ENCODE data around the gene MED13. TPM values are rescaled to one million over a fixed set of nuclear protein-coding genes. Genes with fewer than 3 reads are reported as not detected.

The MED13 gene
- total and polyA plus RNA-seq, 4 donors: 6.6 to 64.0 (median 26.0) TPM

DNA sequence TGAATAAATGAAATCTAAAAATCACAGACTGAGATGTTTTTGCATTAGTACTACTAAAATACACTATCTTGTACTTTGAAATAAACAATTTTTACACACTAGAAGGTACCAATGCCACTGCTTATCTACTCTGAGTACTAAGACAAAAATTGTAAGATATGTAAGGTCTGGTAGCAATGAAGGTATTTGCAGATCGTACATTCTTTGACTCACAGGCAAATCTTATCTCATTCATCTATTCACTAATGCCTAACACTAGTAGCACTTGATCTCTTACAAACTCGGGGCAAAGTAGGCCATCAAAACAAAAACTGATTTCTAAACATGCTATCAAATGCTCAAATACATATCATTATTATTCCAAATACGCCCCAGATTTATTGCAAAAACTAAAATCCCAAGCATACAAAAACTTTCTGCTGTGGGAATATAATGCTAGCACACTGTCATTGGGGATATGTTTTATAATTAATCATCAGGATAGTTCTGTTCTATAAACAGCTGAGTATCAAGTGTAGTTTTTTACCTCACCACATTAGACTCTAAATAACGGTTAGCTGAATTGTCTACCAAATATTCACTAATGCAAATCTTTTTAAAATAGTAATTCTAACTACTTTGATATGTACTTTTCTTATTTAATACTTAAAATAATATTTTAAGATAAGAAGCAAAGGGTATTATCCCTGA lies 68.0 kb downstream of the MED13 start:
- 80% methylated on average over 4 of the region's 4 CpGs for WGBS
- no peak for DNase-seq (ENCODE audit: low spot score)
- Histone ChIP-seq H3K9ac (ENCODE audit: low read depth in 1 of 2, low read length in 2 of 2) (no peak overlapping the region), H3K27me3 (ENCODE audit: control insufficient read depth in 4 of 4, insufficient read depth in 4 of 4, low read length in 3 of 4) (no peaks in the 10 kb centered on the region), H3K9me3 (ENCODE audit: control insufficient read depth in 4 of 4, low read length in 3 of 4) (no peaks in the 10 kb centered on the region), H3K27ac (ENCODE audit: low read depth in 1 of 2, low read length in 2 of 2) (no peak overlapping the region), H3K4me1 (ENCODE audit: control insufficient read depth in 4 of 4, insufficient read depth in 4 of 4, low read length in 3 of 4) (peaks cover 0 to 15% (median 12%) of the 10 kb centered on the region in 4 donors), H3K36me3 (ENCODE audit: control insufficient read depth in 4 of 4, insufficient read depth in 3 of 4, low read depth in 1 of 4, low read length in 3 of 4) (peaks cover 4 to 18% (median 8%) of the 10 kb centered on the region in 4 donors), H3K4me3 (ENCODE audit: low read depth in 1 of 3, low read length in 3 of 3) (no peak overlapping the region)
- TF ChIP-seq RXRA (IDR thresholded peaks at IDR 0.05) (no peak), GABPA (IDR thresholded peaks at IDR 0.05 in 1 of 2, conservative IDR thresholded peaks at IDR 0.05 in 1 of 2) (no peak), FOXA2 (IDR thresholded peaks at IDR 0.05) (no peak)
- TF ChIP-seq, protein P1, sequence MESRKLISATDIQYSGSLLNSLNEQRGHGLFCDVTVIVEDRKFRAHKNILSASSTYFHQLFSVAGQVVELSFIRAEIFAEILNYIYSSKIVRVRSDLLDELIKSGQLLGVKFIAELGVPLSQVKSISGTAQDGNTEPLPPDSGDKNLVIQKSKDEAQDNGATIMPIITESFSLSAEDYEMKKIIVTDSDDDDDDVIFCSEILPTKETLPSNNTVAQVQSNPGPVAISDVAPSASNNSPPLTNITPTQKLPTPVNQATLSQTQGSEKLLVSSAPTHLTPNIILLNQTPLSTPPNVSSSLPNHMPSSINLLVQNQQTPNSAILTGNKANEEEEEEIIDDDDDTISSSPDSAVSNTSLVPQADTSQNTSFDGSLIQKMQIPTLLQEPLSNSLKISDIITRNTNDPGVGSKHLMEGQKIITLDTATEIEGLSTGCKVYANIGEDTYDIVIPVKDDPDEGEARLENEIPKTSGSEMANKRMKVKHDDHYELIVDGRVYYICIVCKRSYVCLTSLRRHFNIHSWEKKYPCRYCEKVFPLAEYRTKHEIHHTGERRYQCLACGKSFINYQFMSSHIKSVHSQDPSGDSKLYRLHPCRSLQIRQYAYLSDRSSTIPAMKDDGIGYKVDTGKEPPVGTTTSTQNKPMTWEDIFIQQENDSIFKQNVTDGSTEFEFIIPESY (IDR thresholded peaks at IDR 0.05): no peak

GRCh38 chr17:61989509-61989908 lies 75.6 kb downstream of the MED13 start:
- TF ChIP-seq GABPA (IDR thresholded peaks at IDR 0.05 in 1 of 2, conservative IDR thresholded peaks at IDR 0.05 in 1 of 2): no peak
- TF ChIP-seq CTCF (IDR thresholded peaks at IDR 0.05; ENCODE audit: low read depth, low read length, missing input control): no peak
- no peak for TF ChIP-seq HNF4A (conservative IDR thresholded peaks at IDR 0.05)
- TF ChIP-seq JUND (IDR thresholded peaks at IDR 0.05): no peak
- TF ChIP-seq NR2F2 (IDR thresholded peaks at IDR 0.05): no peak
- TF ChIP-seq RXRA (IDR thresholded peaks at IDR 0.05): no peak
- TF ChIP-seq EGR1 (IDR thresholded peaks at IDR 0.05; ENCODE audit: low read depth in 2 of 2): no peak
- TF ChIP-seq FOXA2 (IDR thresholded peaks at IDR 0.05): no peak
- TF ChIP-seq, protein P1 (IDR thresholded peaks at IDR 0.05): no peak
- no peak for TF ChIP-seq SP1 (IDR thresholded peaks at IDR 0.05)
- no peak for TF ChIP-seq YY1 (IDR thresholded peaks at IDR 0.05)
- no peaks in the 10 kb centered on the region for H3K27me3 ChIP-seq (ENCODE audit: control insufficient read depth in 4 of 4, insufficient read depth in 4 of 4, low read length in 3 of 4)
- H3K36me3 ChIP-seq (ENCODE audit: control insufficient read depth in 4 of 4, insufficient read depth in 3 of 4, low read depth in 1 of 4, low read length in 3 of 4): peaks cover 6 to 48% (median 29%) of the 10 kb centered on the region in 4 donors
- H3K9me3 ChIP-seq (ENCODE audit: control insufficient read depth in 4 of 4, low read length in 3 of 4): no peaks in the 10 kb centered on the region
- no peak overlapping the region for H3K27ac ChIP-seq (ENCODE audit: low read depth in 1 of 2, low read length in 2 of 2)
- WGBS: 96% methylated on average over 3 of the region's 3 CpGs
- no peaks in the 10 kb centered on the region for H3K4me1 ChIP-seq (ENCODE audit: control insufficient read depth in 4 of 4, insufficient read depth in 4 of 4, low read length in 3 of 4)
- no peak overlapping the region for H3K9ac ChIP-seq (ENCODE audit: low read depth in 1 of 2, low read length in 2 of 2)
- DNase-seq (ENCODE audit: low spot score): no peak
- no peak overlapping the region for H3K4me3 ChIP-seq (ENCODE audit: low read depth in 1 of 3, low read length in 3 of 3)

All from liver (tissue), 9 donors.